Activated T-cell treated with anti-CD3 and anti-CD28 coated beads, Interleukin-2, amount 50 U/mL, for 4 hours (primary cell): Measurements from ENCODE around the gene TSSK6. TPM values are rescaled to one million over a fixed set of nuclear protein-coding genes. Genes with fewer than 3 reads are reported as not detected.

Experiments used
- ATAC-seq, 2 donors: fragments of 200-7000 bp; cut with Tn5 transposase; one replicate each; pipeline ENCODE4 v1.10.0; 2021
- DNase-seq: peaks from one replicate; pipeline ENCODE4 v3.0.0-alpha.2; 2020
- H3K27me3 Mint-ChIP-seq: one replicate; pipeline ENCODE4 v1.8.0; 2021; ENCODE audit warnings: low read depth, mixed read lengths
- H3K36me3 Mint-ChIP-seq: one replicate; pipeline ENCODE4 v1.8.0; 2022; ENCODE audit warnings: mixed read lengths; ENCODE audit not compliant: insufficient read depth
- H3K4me1 Mint-ChIP-seq: one replicate; pipeline ENCODE4 v1.8.0; 2021; ENCODE audit warnings: low read depth, mixed read lengths
- H3K4me3 Mint-ChIP-seq: one replicate; pipeline ENCODE4 v1.8.0; 2021; ENCODE audit warnings: mild to moderate bottlenecking, moderate library complexity, mixed read lengths
- H3K9me3 Mint-ChIP-seq: one replicate; pipeline ENCODE4 v1.8.0; 2021; ENCODE audit warnings: mixed read lengths
- total RNA-seq, 3 donors: library from RNA; stranded (reverse); gene quantifications; one replicate each; pipeline ENCODE4 v1.2.1, GENCODE V29; 2021

TSSK6 gene
- total RNA-seq, 3 donors from 2014 or later, result 3.6 to 3.8 (median 3.8) TPM

DNA sequence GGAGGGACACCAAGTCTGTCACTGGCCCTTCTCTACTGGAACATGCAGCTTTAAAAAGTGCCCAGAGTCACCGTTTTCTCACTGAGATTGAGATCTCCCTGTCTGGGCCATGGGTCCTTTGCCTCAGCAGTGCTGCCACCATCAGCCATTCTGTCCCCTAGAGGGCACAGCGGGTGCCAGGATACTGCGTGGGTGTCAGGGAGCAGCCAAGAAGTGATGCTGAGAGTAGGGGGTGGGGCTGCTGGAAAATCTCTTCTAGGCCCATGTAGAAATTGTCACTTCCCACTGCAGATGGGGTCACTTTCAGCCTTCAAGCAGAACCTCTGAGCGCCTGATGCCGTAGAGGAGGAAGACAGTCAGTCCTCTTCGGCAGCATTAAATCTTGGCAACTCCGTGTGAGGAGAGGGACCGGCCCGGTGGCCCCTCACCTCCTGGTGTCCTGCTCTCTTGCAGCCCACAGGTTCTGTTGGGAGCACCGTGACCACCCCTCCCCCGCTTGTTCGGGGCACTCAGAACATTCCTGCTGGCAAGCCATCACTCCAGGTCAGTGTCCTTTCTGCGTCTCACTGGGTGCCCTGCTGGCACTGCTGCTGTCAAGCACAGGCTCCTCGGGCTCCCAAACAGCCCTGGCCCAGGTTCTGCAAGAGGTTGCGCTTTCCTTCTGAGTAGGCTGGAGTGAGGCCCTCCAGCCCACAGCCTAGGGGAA is 21.4 kb downstream of the TSSK6 start:
- peaks cover 20% of the 10 kb centered on the region for H3K4me1 Mint-ChIP-seq
- H3K36me3 Mint-ChIP-seq, result peaks cover 20% of the 10 kb centered on the region
- no peak overlapping the region for H3K4me3 Mint-ChIP-seq
- H3K9me3 Mint-ChIP-seq, result no peaks in the 10 kb centered on the region
- ATAC-seq, result no peak
- DNase-seq, result no peak
- H3K27me3 Mint-ChIP-seq, result no peaks in the 10 kb centered on the region

DNA sequence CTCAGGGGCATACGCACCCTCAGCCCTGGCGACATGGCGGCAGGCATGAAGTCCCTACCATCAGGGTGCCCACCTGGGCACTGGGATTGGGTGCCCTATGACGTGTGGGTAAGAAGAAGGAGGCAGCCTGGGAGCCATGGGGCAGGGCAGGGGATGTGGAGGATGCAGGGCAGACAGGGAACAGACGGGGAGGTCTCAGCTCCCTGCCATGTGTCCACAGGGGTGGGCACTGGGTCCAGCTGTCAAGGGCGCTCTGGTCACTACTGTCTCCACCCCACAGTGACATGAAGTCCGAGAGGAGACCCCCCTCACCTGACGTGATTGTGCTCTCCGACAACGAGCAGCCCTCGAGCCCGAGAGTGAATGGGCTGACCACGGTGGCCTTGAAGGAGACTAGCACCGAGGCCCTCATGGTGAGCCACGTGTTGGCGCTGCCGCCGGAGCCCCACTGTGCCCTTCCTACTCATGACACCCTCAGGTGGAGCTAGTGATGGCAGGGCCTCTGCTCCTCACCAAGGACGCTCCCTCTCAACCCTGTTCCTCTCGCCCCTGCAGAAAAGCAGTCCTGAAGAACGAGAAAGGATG is 23.2 kb downstream of the TSSK6 start:
- H3K4me1 Mint-ChIP-seq, result peaks cover 38% of the 10 kb centered on the region
- no peaks in the 10 kb centered on the region for H3K27me3 Mint-ChIP-seq
- peaks cover 20% of the 10 kb centered on the region for H3K36me3 Mint-ChIP-seq
- no peaks in the 10 kb centered on the region for H3K9me3 Mint-ChIP-seq
- ATAC-seq (no peak), DNase-seq (no peak)
- H3K4me3 Mint-ChIP-seq, result no peak overlapping the region

- Mint-ChIP-seq H3K4me1 (peaks cover 44% of the 10 kb centered on the region), H3K4me3 (no peak overlapping the region), H3K36me3 (peaks cover 18% of the 10 kb centered on the region), H3K27me3 (no peaks in the 10 kb centered on the region), H3K9me3 (no peaks in the 10 kb centered on the region)
- DNase-seq (no peak), ATAC-seq (no peak)
Measured at GRCh38 chr19:19491321-19492025, 23.9 kb downstream of the TSSK6 start.

DNA sequence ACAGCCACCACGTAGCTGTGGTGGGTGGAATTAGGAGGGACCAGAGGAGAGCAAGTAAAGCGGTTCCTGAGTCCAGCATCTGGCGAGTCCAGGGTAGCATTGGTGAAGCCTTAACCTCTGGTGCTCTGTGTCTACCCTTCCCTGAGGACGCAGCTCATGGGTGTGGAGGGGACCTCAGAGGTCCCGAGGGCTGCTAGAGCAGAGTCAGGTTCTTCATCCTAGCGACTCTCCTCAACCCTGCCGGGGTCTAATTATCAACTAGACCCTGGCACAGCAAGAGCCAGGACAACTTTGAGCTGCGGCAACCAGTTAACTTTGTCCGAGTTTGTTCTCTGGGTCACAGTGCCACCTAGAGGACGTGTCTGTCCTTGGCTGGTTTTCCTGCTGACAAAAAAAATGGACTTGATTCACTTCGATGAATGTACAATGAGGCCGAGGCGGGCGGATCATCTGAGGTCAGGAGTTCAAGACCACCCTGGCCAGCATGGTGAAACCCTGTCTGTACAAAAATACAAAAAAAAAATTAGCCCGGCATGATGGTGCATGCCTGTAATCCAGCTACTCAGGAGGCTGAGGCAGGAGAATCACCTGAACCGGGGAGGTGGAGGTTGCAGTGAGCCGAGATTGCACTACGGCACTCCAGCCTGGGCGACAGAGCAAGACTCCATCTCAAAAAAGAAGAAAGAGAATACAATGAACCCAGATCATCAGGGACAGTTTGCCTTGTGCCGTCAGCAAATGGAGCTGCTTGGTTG is 25.0 kb downstream of the TSSK6 start:
- DNase-seq, result peak; percentile 77
- Mint-ChIP-seq H3K36me3 (peaks cover 12% of the 10 kb centered on the region), H3K4me3 (peak overlapping the region; percentile 29), H3K27me3 (no peaks in the 10 kb centered on the region), H3K9me3 (no peaks in the 10 kb centered on the region), H3K4me1 (peaks cover 48% of the 10 kb centered on the region)
- ATAC-seq, result peak; percentile 30 to 45

DNA sequence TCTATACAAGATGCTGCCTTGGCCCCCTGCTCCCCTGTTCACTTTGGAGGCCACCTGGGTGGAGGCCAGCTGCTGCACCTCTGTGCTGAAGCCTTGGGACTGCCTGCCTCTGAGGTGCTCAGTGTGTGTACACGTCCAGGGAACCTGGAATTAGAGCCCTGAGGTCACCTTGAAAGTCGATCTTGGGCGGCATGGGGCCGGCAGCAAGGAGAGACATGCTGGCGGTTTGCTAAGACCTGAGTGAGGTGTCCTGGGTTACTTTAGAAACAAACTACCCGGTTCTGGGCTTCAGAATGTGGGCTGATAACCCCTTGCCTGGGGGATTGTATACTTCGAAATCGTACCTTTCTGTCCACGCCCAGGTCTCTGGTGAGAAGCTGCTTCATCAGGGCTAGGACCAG is 25.5 kb downstream of the TSSK6 start:
- Mint-ChIP-seq H3K27me3 (no peaks in the 10 kb centered on the region), H3K36me3 (peaks cover 11% of the 10 kb centered on the region), H3K4me1 (peaks cover 52% of the 10 kb centered on the region), H3K9me3 (no peaks in the 10 kb centered on the region), H3K4me3 (peak overlapping the region; percentile 29)
- DNase-seq (no peak), ATAC-seq (peak; percentile 7 to 9)

- Mint-ChIP-seq H3K4me1 (peaks cover 52% of the 10 kb centered on the region), H3K36me3 (peaks cover 8% of the 10 kb centered on the region), H3K27me3 (no peaks in the 10 kb centered on the region), H3K4me3 (peak overlapping the region; percentile 59), H3K9me3 (no peaks in the 10 kb centered on the region)
- DNase-seq (peak; percentile 73), ATAC-seq (peak; percentile 83 to 87)
Measured at GRCh38 chr19:19488875-19489690, 26.3 kb downstream of the TSSK6 start.

DNA sequence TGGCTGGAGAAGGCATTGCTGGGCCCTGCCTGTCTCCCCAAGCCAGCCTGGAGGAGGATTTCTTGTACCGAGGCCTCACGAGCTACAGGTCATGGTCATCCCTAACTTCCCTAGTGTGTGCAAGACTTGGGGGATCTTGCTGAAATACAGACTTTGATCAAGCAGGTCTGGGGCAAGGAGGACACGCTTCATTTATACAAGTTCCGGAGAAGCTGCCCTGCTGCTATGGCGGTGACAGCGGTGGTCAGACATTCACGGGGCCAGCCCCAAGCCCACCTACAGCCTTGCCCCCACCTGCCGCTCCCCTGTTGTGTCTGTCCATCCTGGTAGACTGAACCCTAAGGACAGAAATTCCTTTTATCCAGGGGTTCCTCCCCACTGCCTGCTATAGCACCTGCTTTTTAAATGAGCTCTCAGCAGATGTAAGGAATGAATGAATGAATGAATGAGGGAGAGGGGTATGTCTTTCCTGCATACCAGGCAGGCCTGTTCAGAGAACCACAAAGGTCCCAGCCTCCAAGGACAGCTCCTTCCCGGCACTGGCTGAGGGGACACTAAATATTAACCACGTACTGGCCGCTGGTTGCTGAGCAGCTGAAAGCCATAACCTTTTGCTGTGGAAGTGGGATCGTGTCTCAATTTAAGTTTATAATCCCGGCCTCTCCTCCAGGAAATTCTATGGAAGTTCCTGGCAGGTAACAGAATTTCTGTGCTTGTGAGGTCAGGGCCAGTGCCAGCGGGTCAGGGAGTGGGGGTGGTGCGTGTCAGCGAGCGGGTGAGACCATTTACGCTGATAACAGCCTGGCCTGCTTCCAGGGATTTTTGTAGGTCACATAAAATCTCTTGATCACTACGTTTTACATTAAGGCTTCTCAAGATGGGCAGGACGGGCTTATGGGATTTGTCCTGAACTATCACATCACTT is 27.1 kb downstream of the TSSK6 start:
- DNase-seq (no peak), ATAC-seq (no peak)
- no peaks in the 10 kb centered on the region for H3K9me3 Mint-ChIP-seq
- H3K36me3 Mint-ChIP-seq, result peaks cover 9% of the 10 kb centered on the region
- H3K27me3 Mint-ChIP-seq, result no peaks in the 10 kb centered on the region
- H3K4me1 Mint-ChIP-seq, result peaks cover 50% of the 10 kb centered on the region
- H3K4me3 Mint-ChIP-seq, result peak overlapping the region; percentile 59

DNA sequence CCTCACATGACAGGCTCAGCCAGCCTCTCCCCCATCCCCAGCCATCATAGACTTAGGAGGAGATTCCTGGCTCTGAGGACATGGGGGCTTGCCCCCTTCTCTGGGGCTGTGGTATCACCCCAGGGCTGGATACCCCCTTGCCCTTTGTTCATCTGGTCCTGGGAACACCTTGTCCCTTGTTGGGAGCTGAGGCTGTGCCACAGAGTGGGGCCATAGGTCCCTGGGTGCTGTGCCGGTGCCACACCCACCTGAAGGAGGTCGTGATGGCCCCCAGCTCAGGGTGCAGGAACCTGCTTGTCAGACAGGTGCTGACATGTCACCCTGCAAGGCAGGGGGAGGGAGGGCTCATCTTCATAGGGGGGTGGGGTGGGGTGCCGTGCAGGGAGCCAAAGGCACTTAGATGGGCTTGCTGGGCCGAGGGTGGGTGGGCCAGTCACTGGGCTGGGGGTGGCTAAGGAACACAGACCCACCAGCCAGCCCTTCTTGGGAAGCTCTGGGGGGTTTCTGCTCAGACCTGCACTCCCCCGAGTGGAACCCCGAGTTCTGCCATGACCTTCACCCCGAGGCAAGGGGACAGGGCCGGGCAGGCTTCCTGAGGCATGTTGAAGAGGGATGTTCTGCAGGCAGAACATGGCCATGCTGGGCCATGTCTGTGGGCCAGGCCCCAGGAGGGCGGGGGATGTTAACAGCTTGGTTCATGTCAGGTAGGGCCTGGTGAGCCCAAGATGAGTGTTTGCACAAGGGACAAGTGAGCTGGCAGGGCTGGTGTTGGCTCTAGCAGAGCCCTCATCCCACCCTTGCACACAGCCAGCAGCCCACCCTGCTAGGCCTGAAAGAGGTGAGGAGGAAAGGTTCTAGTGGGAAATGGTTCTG is 28.0 kb downstream of the TSSK6 start:
- Mint-ChIP-seq H3K9me3 (no peaks in the 10 kb centered on the region), H3K36me3 (peaks cover 8% of the 10 kb centered on the region), H3K4me3 (no peak overlapping the region), H3K4me1 (peaks cover 53% of the 10 kb centered on the region), H3K27me3 (no peaks in the 10 kb centered on the region)
- ATAC-seq (no peak), DNase-seq (no peak)

- peaks cover 58% of the 10 kb centered on the region for H3K4me1 Mint-ChIP-seq
Measured at GRCh38 chr19:19486343-19487076, 28.8 kb downstream of the TSSK6 start.

DNA sequence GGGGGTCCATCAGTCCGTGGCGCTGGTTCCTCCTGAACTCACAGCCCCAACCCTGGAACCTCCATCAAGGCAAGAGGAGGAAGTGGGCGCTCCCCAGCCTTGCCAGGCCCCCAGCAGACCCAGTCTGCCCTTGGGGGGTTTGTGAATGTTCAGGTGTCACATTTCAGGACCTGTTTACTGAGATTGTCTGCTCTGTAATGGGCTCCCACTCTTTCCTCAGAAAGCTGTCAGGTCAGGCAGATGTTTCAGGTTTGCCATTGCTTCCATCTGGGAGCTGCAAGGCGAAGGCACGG is 29.4 kb downstream of the TSSK6 start:
- ATAC-seq (no peak), DNase-seq (no peak)
- peaks cover 63% of the 10 kb centered on the region for H3K4me1 Mint-ChIP-seq
- H3K9me3 Mint-ChIP-seq, result no peaks in the 10 kb centered on the region
- no peaks in the 10 kb centered on the region for H3K27me3 Mint-ChIP-seq
- H3K4me3 Mint-ChIP-seq, result no peak overlapping the region
- H3K36me3 Mint-ChIP-seq, result peaks cover 7% of the 10 kb centered on the region

More at GRCh38 chr19:19486343-19487076, 28.8 kb downstream of the TSSK6 start:
- Mint-ChIP-seq H3K9me3 (no peaks in the 10 kb centered on the region), H3K4me3 (no peak overlapping the region), H3K36me3 (peaks cover 7% of the 10 kb centered on the region), H3K27me3 (no peaks in the 10 kb centered on the region)
- ATAC-seq (no peak), DNase-seq (no peak)

GRCh38 chr19:19485161-19485997 is 30.0 kb downstream of the TSSK6 start:
- DNase-seq (no peak), ATAC-seq (no peak)
- Mint-ChIP-seq H3K9me3 (no peaks in the 10 kb centered on the region), H3K4me1 (peaks cover 65% of the 10 kb centered on the region), H3K36me3 (peaks cover 6% of the 10 kb centered on the region), H3K4me3 (no peak overlapping the region), H3K27me3 (no peaks in the 10 kb centered on the region)
